HL-60/S4 treated with phorbol 12-myristate 13-acetate at 8.2 ng/mL for 4 days and 3 days (cell line): Measurements from ENCODE around the gene CPT1A.

Experiments
- in situ Hi-C: fragments of 300-500 bp; cut with MboI; formaldehyde crosslinking; loops from 2 replicates; pipeline ENCODE4 v1.15.0; 2022; ENCODE audit warnings: low sequenced_read_pairs

CPT1A gene

DNA sequence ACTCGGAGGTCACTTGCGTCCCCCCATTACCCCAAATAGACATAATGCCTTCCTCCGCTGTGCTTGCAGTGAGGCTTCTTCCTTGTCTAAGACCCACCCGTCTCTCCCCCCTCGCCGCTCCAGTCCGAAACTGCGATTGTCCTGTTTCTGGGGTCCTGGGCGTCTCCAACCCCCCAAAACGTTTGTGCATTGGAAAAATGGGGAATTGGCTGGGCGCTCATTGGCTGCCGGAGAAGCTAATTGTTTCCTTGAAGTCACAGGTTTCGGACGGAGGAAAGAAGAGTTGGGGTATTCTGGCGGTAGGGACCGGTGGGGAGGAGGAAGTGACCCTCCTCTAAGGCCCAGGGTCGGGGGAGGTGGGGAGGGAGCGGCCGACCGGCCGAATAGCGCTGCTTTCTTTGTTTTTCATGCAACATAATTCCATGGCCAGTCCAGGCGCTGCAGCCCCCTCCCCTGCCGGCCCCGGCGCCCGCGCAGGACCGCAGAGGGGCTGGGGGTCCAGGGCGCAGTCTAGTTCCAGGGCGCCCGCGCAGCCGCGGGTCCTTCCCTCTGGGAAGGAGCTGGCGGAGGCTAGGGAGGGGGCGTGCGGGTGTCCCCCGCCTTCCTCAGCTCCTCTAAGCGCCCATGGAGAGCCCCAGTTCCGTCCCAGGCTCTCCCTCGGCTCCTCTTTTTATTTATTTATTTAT, 12.7 kb upstream of the CPT1A start:
- in situ Hi-C loops = no loop called here

DNA sequence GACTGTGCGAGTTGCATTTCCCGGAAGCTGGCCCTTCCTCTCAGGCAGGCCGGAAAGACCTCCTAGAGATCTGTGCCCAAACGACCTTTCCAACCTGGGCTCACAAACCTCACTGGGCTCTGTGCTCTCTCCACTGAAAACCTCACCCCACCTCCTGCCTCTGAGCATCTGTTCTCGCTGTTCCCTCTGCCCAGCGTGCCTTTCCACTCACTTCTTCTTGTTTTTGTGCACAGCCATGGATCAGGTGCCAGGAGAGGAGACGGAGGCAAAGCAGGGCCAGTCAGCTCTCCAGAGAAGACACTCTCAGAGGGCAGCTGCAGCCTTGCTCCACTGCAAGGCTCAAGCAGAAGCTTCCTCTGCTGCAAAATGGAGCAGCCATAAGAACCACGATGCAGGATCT, 10.9 kb upstream of the CPT1A start:
- in situ Hi-C loops = no loop called here

DNA sequence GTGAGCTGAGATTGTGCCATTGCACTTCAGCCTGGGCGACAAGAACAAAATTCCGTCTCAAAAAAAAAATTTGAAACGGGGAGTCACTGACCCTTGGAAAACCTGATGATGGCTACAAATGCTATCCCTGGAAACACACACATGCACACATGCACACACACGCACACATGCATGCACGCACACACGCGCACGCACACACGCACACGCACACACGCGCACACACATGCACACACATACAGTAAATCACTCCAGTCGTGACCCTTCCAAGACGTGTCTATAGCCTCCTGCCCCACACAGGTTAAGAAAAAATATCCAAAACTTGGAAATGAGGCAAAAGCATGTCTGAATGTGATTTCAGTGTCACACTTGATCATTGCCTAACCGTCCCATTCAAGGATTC, 6.7 kb upstream of the CPT1A start:
- in situ Hi-C loops = no loop called here

DNA sequence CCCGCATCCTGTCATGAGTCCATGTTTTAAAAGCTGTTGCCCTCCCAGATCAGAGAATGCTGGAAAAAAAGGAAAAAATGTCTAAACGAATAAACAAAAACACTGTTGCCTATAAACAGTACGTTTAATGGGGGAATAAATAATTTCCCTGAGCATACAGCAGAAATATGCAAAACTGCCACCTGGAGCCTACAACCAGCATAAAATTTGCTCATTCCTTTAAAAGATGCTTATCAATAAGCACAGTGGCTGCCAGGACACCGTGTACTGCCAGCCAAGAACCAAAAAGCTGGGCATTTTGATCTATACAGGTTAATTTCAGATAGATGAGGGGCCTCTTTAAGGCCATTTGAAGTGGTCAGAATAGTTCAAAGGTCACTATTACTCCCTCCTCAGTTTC, 5.7 kb upstream of the CPT1A start:
- in situ Hi-C loops = no loop called here

DNA sequence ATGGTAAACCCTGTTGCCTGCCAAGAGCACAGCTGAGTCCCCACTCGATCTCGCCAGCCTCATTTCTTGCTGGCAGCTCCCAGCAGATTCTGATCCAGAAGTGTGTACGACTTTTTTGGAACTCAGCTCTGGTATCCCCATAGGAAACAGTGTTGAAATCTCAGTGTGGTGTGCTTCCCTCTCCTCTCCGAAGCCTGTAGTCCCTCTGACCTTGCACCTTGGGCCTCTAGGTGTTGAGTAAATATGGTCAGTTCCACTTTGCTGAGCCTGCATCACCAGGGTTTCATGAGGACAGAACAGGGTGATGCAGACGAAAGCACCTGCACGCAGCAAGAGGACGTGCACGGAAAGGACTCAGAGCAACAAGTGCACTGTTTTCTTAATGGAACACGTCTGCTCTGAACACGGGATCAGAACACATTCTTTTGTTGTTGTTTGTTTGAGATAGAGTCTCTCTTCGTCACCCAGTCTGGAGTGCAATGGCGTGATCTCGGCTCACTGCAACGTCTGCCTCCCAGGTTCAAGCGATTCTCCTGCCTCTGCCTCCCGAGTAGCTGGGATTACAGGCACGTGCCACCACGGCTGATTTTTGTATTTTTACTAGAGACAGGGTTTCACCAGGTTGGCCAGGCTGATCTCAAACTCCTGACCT, 3.8 kb upstream of the CPT1A start:
- in situ Hi-C loops = no loop called here

DNA sequence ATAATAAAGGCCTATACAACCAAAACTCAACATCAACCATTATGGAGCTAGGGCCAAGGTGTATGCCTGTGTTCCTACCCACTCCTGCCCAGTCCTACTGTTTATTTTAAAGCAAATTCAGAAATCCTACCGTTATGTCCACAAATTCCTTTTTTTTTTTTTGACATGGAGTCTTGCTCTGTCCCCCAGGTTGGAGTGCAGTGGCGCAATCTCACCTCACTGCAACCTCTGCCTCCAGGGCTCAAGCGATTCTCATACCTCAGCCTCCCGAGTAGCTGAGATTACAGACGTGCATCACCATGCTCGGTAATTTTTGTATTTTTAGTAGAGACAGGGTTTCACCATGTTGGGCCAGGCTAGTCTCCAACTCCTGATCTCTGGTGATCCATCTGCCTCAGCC, 3.1 kb upstream of the CPT1A start:
- in situ Hi-C loops = no loop called here

DNA sequence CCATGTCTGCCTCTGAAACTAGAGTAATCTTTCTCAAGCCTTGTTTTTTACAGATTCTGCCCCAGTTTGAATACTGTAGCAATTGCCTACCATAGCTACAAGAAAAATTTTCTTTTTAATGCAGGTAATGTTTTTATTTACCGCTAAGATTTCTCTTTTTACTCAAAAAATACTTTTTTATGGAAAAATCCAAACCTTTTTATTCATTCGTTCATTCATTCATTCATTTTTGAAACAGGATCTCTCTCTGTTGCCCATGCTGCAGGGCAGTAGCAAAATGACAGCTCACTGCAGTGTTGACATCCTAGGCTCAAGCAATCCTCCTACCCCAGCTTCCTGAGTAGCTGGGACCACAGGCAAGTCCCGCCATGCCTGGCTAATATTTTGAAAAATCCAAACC, 2.7 kb upstream of the CPT1A start:
- in situ Hi-C loops = no loop called here

DNA sequence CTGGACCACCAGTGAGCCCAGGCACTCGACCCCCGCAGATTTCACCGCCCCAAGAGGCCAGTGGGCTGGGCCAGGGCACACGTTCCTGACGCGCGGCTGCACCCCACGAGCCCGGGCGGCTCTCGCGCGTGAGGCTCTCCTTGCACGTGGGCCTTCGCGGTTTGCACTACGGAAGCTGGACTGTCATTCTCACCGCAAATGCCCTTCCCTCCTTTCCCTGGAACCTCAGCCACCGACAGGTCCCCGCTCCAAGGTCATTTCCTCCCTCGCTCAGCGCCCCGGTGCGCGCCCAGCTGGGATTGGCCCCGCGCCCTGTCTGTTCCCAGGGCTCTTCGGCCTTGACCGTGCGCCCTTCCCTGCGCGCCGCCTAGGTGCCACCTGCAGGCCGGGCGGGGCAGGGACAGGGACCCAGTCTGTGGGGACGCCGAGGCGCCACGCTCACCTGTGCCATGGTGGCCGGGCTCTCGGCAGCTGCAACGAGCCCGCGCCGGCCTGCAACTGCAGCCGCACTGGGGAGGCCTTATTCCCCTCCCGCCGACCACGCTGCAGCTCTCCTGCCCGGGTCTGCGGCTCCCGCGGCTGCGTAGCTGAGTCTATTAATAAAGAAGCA, 2.1 kb upstream of the CPT1A start:
- in situ Hi-C loops = no loop called here

DNA sequence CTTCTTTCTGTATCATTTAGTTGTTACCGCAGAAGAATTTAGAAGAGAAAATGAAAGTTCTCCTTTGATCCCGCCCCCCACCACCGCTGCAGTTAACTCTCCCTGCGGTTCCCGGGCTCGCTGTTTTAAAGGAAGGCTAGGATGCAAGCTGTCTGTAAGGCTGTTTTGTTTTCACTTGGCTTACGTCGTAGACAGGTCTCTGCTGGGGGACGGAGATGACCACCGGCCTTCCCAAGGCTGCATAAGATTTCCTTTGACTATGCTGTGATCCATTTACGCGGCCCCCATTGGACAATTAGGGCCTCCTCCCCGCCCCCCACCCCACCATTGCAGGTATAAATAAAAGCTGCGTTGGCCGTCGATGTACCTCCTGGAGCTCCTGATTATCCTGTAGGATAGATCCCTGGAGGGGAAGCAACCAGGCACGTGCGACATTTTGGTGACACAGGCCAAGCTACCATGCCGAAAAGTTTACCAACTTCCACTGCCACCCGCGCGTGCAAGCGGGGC, 1.4 kb upstream of the CPT1A start:
- in situ Hi-C loops = no loop called here

DNA sequence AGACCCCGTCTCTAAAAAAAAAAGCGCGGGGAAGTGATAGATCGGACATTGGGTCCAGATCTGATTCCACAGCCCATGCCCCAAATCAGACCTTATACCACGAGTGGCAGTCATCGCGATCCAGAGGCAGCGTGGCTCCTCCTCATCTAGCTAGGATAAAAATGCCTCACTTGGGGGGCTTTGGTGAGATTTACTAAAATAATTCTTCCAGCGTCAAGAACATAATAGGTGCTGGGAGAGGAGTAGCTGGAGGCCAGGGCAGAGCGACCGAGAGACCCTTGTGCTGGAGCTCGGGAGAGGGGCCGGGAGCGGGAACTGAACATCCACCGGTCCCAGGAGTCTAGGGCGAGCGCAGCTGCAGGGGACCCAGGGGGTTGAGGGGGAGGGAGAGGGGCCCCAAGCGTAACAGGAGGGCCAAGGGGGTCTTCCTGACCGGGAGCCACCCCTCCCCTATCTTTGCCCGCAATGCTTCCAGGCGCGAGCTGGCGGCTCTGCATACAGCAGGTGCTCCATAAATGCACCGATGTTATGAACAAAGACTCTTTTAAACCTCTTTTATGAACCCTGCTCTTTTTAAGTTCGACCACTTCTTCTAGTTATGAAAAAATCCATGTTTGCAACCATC, 823 bp upstream of the CPT1A start:
- in situ Hi-C loops = no loop called here

DNA sequence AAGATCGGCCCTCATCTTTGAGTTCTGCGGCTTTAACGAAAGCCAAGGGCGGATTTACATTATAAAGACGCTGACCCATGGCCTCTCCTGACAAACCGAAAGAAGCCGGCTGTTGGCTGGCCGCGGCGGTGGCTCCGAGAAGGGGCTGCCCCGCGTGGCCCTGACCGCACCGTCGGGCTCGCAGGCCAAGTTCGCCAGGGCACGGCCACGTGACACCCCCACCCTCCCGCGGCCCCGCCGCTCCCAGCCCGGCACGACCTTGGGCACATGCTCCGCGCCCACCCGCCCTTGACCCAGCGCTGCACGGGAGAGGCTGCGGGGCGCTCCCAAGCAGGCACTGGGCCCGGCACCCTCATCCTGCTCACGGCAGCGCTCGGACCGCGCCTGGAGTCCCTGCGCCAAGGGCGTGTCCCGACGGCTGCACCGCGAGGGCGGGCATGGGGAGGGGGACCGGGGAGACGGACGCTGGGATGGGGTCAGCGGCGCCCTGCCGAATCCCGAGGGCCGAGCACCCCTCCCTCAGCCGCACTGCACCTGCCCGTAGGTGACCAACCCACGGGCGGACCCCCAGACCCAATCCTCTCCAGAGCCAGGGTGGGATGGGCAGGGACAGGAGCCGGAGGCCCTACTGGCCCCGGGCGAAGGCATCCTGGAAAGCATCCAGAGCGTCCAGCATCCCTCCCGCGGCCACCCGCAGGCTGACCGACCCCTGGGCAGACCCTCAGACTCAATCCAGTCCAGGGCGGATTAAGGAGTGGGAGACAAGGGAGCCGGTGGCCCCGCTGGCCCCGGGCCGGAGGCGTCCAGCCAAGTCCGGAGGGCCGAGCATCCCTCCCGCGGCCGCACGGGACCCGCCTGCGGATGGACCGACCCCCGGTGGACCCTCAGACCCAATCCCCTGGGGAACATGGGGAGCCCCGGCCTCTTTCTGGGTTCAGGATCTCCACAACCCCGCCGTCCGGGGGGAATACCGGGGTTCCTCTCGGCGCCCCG, 759 bp downstream of the CPT1A start:
- in situ Hi-C loops = no loop called here

DNA sequence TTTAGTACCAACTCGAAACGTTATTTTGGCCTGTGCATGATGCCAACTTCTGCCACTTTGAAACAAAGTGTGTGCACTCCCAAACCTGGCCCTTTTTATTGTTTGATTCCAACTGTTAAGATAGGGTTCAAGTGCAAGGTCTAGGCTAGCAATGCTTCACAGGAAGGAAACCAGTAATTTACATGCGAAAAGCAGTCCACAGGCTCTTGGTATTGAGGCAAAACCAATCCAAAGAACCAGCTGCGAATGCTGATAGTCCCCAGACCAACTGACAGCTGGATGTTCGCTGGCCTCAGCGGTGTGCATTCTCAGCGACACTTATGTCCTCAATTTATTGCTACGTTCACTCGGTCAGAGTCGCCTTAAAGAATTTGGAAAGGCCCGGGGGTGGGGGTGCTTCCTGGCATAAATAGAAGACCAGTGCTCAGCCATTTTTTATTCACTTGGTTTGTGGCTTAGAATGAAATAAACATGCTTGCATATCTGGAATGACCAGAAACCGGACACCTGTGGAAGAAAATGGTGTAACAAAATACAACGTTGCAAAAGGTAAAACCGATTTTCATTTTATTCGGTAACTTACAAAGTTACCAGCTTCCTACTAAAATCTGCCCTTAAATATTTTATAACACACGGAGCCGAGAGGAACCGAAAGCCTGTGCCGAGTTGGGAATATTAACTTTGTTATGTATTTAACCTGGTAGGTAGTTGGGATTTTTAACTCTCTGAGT, 1.6 kb downstream of the CPT1A start:
- in situ Hi-C loops = no loop called here

DNA sequence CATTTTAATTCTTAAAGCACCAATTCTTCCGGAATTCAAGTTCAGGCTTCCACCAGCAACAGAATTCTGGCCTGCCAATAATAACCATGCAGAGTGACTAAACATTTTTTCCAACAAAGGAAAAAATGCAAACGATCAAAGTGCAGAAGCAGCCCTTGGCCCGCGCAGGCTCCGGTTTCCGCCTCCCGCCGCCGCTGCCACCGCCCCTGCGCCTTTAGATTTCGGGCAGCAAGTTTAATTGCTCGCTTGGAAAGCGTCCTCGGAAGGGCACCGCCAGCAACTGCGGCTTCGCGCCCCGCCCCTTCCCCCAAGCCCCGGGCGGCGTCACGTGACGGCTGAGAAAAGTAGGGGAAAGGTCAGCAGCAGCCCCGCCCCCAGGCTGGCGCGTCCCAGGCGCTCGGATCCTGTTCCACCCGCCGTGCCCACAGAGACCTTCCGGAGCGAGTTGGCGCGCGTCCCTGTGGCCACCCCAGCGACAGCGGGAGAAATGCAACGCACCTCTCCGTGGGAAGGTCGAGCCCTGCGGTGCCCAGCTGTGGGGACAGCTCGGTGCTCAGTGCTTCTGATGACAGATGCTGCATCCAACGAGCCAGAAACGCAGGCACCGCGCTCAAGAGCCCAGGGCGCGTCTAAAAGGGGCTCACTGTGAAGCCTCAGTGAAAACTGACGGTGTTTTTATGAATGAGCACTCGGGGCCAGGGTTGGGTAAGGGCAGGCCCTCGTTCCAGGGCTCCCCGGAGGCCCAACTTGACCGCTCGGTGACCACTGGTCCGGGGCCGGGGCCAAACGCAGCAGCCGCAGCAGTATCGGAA, 2.5 kb downstream of the CPT1A start:
- in situ Hi-C loops = no loop called here

DNA sequence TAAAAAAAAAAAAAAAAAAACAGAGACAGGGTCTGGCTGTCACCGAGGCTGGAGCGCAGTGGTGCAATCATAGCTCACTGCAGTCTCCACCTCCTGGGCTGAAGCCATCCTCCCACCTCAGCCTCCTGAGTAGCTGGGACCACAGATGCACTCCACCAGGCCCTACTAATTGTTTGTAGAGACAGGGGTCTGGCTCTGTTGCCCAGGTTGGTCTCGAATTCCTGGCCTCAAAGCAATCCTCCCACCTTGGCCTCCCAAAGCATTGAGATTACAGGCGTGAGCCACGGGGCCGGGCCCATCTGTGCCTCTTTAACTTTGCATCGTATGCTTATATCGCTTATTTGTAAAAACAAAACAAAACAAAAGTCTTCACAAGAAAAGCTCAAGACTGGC, 3.1 kb downstream of the CPT1A start:
- in situ Hi-C loops = no loop called here

DNA sequence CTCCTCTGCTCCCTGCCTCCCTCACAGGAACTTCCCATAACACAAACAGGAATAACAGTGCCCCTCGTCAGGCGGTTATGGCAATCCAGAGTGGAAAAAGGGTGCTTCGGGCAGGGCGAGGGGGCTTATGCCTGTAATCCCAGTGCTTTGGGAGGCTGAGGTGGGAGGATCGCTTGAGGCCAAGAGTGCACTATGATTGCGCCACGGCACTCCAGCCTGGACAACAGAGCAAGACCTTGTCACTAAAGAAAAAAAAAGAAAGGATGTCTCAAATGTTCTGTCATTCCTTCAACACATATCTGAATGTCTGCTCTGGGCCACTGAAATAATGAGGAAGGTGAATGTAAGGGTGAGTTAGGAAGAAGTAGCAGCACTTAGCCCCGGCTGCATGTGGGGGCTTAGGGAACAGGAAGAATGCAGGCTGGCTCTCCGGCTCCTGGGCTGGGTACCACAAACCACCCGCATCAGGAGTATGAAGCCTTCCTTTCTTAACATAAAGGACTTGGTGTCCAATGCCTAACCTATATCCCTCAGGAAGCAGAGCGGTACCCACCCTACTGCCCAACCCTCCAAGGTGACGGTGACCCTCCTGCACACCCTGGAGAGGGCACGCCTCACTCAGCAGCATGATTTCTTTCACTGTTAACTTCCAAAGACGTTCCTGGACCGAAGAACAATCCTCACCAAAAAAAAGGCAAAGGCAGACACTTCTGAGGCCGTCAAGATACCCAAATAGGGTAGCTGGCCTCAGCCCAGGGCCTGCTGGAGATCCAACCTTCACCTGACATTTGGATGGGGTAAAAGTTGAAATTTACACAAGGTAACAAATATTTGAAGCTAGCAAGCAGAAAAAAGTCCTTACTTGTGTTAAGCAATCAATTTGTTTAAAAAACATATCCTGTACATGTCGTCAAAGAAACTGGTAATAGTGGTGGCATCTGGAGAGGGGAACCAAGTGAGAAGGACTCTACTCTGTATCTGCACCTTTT, 3.8 kb downstream of the CPT1A start:
- in situ Hi-C loops = no loop called here

DNA sequence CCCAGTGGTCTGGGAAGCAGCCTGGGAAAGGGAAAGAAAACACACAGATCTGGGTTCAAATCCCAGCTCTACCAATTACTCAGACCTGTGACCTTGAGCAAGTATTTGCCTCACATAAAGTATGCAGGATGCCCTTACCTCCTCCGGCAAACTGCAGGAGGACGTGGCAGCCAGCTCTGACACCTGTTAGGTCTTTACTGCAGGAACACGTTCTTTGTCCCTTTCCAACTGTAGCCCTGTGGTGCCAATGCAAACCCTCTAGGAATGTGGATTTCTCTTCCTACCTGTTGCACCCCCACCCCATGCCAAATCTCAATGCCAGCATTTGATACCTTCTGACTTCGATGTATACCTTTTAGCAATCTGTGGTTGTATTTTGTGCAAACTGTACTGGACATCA, 6.0 kb downstream of the CPT1A start:
- in situ Hi-C loops = no loop called here

DNA sequence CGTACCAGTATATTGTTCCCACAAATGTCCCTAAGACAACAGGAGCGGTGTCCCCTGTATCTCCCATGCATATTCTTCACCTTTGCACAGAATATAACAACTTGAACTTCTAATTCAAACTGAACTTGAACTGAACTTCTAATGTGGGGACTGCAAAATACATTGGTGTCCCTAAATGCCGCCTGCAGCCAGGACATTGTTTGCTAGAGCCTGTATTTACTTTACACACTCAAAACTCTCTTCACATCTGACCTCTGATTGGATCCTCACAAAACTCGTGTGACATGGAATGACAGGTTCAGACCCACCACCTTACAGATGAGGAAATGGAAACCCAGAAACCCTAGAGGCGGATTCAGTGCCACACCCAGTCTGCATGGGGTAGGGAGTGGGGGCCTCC, 6.4 kb downstream of the CPT1A start:
- in situ Hi-C loops = no loop called here
